ENCODE data around the gene EYS. TPM values are rescaled to one million over a fixed set of nuclear protein-coding genes. Genes with fewer than 3 reads are reported as not detected.

EYS gene
- total and polyA plus RNA-seq, 2 of the 8 experiments (the other 6 are each of a cell fraction or from before 2014, with no cell fraction given), result 0.05 to 0.13 TPM

DNA sequence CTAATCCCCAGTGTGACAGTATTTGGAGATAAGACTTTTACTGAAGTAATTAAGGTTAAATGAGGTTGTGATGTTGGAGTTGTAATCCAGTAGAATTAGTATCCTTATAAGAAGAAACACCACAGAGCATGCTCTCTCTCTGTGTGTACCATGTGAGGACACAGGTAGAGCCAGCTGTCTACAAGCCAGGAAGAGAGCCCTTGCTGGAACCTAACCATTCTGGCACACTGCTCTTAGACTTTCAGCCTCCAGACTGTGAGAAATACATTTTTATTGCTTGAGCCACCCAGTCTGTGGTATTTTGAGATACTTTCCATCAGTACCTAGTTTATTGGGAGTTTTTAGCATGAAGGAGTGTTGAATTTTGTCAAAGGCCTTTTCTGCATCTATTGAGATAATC is 1961.2 kb downstream of the EYS start:
- no peak overlapping the region for H4K91ac ChIP-seq (replicated peaks; ENCODE audit: insufficient read length, low read length)
- H4K8ac ChIP-seq (ENCODE audit: extremely low read depth, insufficient read depth, low read length), result no peak overlapping the region
- H2AFZ ChIP-seq (ENCODE audit: low read length), result no peak overlapping the region
- CTCF ChIA-PET (ENCODE audit: partially characterized antibody), result interaction anchor here (0.6 kb wide), 1 partner anchor 18 kb away, joined by 3 read pairs; no protein-coding TSS in a partner anchor
- H3K23me2 ChIP-seq (ENCODE audit: low read depth, low read length), result no peaks in the 10 kb centered on the region
- no peak overlapping the region for H2BK5ac ChIP-seq (ENCODE audit: low read depth, low read length)
- H2BK20ac ChIP-seq (ENCODE audit: low read length), result no peak overlapping the region
- no peak for FAIRE-seq
- H3K79me2 ChIP-seq (ENCODE audit: control insufficient read depth in 1 of 2, insufficient read depth in 2 of 2, low read length in 2 of 2), result no peaks in the 10 kb centered on the region
- no peaks in the 10 kb centered on the region for H3K36me3 ChIP-seq (ENCODE audit: control insufficient read depth in 2 of 4, insufficient read depth in 4 of 4, low read length in 3 of 4)
- H3K4me1 ChIP-seq (replicated peaks in 1 of 4; ENCODE audit: control insufficient read depth in 3 of 4, insufficient read depth in 4 of 4, low read length in 3 of 4), result no peaks in the 10 kb centered on the region
- H3K14ac ChIP-seq (ENCODE audit: insufficient read length), result no peak overlapping the region
- no peak overlapping the region for H3K4ac ChIP-seq (replicated peaks; ENCODE audit: insufficient read length, low read depth, low read length)
- H3K4me3 ChIP-seq (ENCODE audit: extremely low read depth in 1 of 4, insufficient read depth in 2 of 4, low read depth in 3 of 4, low read length in 4 of 4), result no peak overlapping the region
- H3K79me1 ChIP-seq (ENCODE audit: low read depth, low read length), result no peaks in the 10 kb centered on the region
- H3K18ac ChIP-seq (ENCODE audit: extremely low read depth, low read length), result no peak overlapping the region
- H2AK5ac ChIP-seq (ENCODE audit: low read depth, low read length), result no peak overlapping the region
- no peak overlapping the region for H3K56ac ChIP-seq (replicated peaks; ENCODE audit: insufficient read length, low read depth, low read length)
- no peak overlapping the region for H2BK12ac ChIP-seq (ENCODE audit: low read depth, low read length)
- H3K4me2 ChIP-seq (ENCODE audit: insufficient read depth in 1 of 2, low read depth in 2 of 2, low read length in 2 of 2), result no peak overlapping the region
- H3K27me3 ChIP-seq (replicated peaks in 1 of 4; ENCODE audit: control insufficient read depth in 3 of 4, extremely low read depth in 1 of 4, insufficient read depth in 3 of 4, low read length in 3 of 4), result no peaks in the 10 kb centered on the region
- POLR2A ChIA-PET (ENCODE audit: partially characterized antibody), result no interaction called here
- no peak overlapping the region for H2BK15ac ChIP-seq (ENCODE audit: low read length)
- H3K9ac ChIP-seq (replicated peaks in 1 of 4; ENCODE audit: extremely low read depth in 1 of 4, low read depth in 3 of 4, low read length in 3 of 4), result no peak overlapping the region
- DNase-seq (ENCODE audit: low read depth in 1 of 2, low spot score in 2 of 2), result no peak
- H2BK120ac ChIP-seq (replicated peaks; ENCODE audit: low read depth, low read length), result no peak overlapping the region
- no peak overlapping the region for H3K23ac ChIP-seq (ENCODE audit: insufficient read length)
- H4K5ac ChIP-seq (ENCODE audit: insufficient read length, low read depth, low read length), result no peak overlapping the region
- no peaks in the 10 kb centered on the region for H3K9me3 ChIP-seq (ENCODE audit: insufficient read depth in 2 of 2, low read depth in 1 of 2, low read length in 1 of 2)
- H3K27ac ChIP-seq (ENCODE audit: low read depth, low read length), result no peak overlapping the region
- H4K20me1 ChIP-seq (replicated peaks in 1 of 2; ENCODE audit: control insufficient read depth in 1 of 2, insufficient read depth in 2 of 2, low read length in 2 of 2), result no peaks in the 10 kb centered on the region
- TF ChIP-seq TEAD4 (IDR thresholded peaks at IDR 0.05; ENCODE audit: low read depth, low read length) (no peak), SIN3A (conservative IDR thresholded peaks at IDR 0.05 in 1 of 2, IDR thresholded peaks at IDR 0.05 in 1 of 2; ENCODE audit: low read depth in 1 of 2, low read length in 2 of 2) (no peak), SP1 (IDR thresholded peaks at IDR 0.05; ENCODE audit: low read depth, low read length) (no peak), BACH1 (IDR thresholded peaks at IDR 0.05; ENCODE audit: low read length) (no peak)
- TF ChIP-seq, protein P1, sequence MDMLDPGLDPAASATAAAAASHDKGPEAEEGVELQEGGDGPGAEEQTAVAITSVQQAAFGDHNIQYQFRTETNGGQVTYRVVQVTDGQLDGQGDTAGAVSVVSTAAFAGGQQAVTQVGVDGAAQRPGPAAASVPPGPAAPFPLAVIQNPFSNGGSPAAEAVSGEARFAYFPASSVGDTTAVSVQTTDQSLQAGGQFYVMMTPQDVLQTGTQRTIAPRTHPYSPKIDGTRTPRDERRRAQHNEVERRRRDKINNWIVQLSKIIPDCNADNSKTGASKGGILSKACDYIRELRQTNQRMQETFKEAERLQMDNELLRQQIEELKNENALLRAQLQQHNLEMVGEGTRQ (IDR thresholded peaks at IDR 0.05; ENCODE audit: low read length), result no peak
- TF ChIP-seq, protein P2, sequence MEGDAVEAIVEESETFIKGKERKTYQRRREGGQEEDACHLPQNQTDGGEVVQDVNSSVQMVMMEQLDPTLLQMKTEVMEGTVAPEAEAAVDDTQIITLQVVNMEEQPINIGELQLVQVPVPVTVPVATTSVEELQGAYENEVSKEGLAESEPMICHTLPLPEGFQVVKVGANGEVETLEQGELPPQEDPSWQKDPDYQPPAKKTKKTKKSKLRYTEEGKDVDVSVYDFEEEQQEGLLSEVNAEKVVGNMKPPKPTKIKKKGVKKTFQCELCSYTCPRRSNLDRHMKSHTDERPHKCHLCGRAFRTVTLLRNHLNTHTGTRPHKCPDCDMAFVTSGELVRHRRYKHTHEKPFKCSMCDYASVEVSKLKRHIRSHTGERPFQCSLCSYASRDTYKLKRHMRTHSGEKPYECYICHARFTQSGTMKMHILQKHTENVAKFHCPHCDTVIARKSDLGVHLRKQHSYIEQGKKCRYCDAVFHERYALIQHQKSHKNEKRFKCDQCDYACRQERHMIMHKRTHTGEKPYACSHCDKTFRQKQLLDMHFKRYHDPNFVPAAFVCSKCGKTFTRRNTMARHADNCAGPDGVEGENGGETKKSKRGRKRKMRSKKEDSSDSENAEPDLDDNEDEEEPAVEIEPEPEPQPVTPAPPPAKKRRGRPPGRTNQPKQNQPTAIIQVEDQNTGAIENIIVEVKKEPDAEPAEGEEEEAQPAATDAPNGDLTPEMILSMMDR (IDR thresholded peaks at IDR 0.05; ENCODE audit: control extremely low read depth in 1 of 3, insufficient read depth in 1 of 3, low read depth in 1 of 3, low read length in 3 of 3), result no peak

All from H1 (cell line).